GM18505 (cell line): ENCODE results near the gene HTT.

Experiments used
- ATAC-seq: cut with Tn5 transposase; IDR thresholded peaks from one replicate; pipeline ENCODE4 v1.9.1; 2021; ENCODE audit not compliant: unreplicated experiment
- POLR2A ChIP-seq: IDR thresholded peaks from 4 replicates; pipeline ENCODE4 v1.6.1; 2011; ENCODE audit warnings: borderline replicate concordance; ENCODE audit not compliant: insufficient read depth, insufficient read length; ENCODE audit errors: extremely low read depth

Gene HTT

GRCh38 chr4:3217266-3217665, 142.8 kb downstream of the HTT start:
- ATAC-seq = no peak

DNA sequence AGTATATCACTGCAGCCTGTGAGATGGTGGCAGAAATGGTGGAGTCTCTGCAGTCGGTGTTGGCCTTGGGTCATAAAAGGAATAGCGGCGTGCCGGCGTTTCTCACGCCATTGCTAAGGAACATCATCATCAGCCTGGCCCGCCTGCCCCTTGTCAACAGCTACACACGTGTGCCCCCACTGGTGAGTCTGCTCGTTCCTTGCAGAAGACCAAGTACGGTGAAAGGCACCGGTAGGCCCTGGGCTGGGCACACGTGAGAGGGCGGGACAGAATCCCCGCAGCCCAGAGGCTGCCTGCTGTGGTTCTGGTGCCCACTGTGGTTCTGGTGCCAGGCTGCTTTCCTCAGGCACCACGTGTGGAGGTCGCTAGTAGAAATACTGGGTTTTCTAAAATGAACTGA, 143.3 kb downstream of the HTT start:
- no peak for ATAC-seq
- no peak for TF ChIP-seq POLR2A

More at GRCh38 chr4:3217266-3217665, 142.8 kb downstream of the HTT start:
- TF ChIP-seq POLR2A = no peak

GRCh38 chr4:3218824-3219760, 144.6 kb downstream of the HTT start:
- no peak for ATAC-seq
- TF ChIP-seq POLR2A = no peak

DNA sequence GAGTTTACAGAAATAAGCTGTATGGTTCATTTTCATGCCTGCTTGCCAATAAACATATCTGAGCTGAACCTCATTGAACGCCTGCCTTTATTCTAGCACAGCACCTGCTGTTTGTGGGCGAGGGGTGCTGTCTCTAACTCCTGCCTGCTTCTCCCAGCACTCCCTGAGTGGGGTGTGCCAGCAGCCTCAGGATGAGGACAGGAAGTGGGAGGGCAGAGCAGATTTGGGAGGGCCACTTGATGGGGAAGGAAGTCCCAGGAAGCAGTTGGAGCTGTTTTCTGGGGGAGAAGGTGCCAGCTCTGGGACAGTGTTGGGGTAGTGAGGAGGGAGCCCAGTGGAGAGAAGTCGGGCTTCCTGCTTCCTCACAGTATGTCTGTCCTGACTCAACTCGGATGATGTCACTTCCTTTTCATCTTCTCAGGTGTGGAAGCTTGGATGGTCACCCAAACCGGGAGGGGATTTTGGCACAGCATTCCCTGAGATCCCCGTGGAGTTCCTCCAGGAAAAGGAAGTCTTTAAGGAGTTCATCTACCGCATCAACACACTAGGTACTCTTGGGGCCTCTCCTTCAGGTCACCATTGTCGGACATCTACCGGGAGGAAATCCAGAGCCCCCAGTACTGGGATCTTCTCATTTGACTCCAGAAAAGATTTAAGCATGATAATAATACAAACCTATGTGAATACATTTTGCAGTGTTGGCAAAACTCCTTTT, 145.4 kb downstream of the HTT start:
- no peak for ATAC-seq
- TF ChIP-seq POLR2A = no peak

DNA sequence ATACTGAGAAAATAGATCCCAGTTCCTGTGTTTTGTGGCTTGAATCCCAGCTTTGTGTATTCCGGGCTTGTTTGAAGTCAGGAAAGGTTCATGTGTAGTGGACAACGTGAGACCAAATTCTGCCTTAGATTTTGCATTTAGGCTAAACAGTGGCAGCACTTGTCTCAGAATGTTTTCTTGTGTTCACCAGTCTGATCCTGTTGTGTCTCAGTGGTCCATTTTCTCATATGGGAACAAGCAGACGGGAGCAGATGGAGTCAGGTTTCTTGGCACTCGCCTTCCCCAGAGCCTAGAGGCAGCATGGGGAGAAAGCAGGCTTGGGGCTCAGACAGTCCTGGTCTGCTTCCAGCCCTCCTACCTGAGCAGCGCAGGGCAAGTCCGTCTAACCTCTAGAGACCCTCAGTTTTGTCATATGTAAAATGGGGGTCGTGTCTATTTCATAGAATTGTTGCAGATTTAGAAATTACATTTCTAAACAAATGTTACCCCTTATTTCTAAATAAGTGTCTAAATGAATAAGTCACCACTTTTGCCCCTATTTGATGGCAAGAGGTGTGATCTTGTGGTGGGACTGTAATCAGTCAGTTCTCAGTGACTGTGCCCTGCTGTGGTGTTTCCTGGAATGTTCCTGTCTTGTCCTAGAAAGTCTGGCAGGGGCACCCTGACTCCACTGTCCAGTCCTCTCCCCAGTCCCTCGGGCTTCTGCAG, 146.1 kb downstream of the HTT start:
- TF ChIP-seq POLR2A = no peak
- no peak for ATAC-seq

DNA sequence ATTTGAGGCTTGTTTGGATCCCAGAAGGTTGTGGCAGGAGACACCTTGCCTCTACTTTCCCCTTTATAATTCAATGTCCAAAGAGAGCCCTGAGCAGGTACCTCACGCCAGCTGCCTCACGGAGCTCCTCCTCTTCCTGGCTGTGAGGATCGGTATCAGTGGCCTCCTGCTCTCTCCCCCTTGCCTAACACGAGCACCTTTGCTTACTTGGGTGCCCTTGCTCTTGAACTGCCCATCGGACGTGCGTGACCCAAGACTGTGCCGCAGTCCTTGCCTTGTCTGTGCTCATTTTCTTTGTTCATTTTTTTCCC, 146.7 kb downstream of the HTT start:
- TF ChIP-seq POLR2A = no peak

DNA sequence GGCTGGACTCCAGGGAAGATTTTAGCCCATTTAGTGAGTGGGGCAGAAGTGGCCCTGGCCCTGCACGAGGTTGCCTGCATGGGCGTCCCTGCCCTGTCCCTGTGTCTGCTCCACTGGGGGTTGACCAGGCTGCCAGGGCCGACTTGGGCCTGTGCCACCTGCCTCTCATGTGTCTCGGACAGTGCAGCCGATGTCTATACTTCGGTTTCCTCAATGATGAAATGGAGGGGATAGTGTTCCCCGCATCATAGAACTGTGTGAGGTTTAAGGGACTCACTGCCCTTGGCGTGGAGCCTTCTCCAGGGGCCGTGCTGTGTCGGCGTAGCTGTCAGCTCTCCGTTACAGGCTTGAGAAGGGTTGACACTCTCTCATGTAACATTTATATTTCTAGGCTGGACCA, 147.5 kb downstream of the HTT start:
- TF ChIP-seq POLR2A = no peak
- no peak for ATAC-seq

More for the DNA sequence above, 146.7 kb downstream of the HTT start:
- no peak for ATAC-seq

DNA sequence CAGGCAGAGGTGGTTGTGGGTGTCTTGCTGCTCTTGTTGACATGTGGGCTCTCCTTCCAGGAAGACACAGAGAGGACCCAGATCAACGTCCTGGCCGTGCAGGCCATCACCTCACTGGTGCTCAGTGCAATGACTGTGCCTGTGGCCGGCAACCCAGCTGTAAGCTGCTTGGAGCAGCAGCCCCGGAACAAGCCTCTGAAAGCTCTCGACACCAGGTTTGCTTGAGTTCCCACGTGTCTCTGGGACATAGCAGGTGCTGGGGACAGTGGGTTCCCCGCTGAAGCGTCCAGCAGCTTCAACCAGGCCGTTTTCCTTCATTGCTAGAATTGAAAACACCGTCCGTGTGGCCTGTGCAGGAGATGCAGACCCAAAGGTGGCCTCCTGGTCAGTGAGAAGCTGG, 148.9 kb downstream of the HTT start:
- no peak for ATAC-seq
- no peak for TF ChIP-seq POLR2A

DNA sequence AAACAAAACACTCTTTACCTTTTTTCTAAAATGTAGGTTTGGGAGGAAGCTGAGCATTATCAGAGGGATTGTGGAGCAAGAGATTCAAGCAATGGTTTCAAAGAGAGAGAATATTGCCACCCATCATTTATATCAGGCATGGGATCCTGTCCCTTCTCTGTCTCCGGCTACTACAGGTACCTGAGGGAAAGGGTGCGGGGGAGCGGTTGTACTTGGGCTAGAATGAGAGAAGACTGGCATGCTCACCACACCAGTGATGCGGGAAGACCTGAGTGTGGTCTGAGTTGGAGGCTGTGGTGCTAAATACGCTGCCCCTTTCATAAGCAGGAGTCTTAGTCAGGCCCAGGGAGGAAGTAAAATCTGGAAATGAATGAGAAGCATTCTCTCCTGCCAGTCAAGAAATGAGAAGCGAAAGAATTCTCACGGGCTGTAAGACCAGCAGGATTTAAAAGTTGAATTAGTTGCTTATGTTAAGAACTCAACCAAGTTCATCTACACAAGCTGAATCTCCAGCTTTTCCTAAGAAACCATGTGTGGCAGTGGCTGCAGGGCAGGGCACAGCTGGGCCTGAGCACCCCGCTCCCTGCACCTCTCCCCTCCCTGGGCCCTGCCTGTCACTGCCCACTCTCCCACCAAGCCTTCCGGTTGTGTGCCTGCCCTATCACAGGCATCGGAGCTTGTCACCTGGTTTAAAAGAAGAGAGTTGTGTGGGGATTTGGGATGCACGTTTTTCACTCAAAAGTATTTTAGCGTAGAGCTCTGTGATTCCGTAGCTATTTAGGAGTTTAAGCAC, 149.7 kb downstream of the HTT start:
- no peak for TF ChIP-seq POLR2A
- no peak for ATAC-seq

GRCh38 chr4:3225071-3225850, 150.8 kb downstream of the HTT start:
- no peak for ATAC-seq
- no peak for TF ChIP-seq POLR2A

GRCh38 chr4:3225936-3226335, 151.5 kb downstream of the HTT start:
- ATAC-seq = no peak
- TF ChIP-seq POLR2A = no peak

GRCh38 chr4:3226467-3226866, 152.0 kb downstream of the HTT start:
- no peak for ATAC-seq

More at GRCh38 chr4:3226467-3226866, 152.0 kb downstream of the HTT start:
- TF ChIP-seq POLR2A = no peak
